HEK293 (cell line): ENCODE data around the gene TBL1XR1.

ENCODE experiments used
- CTCF ChIA-PET: fragments of 350-600 bp; formaldehyde crosslinking; extraction: SDS; loops from one replicate; lab custom pipeline; 2021; ENCODE audit warnings: antibody characterized with exemption; lab: Yijun Ruan, JAX
- POLR2A ChIA-PET: fragments of 300-600 bp; formaldehyde crosslinking; extraction: SDS; loops from one replicate; lab custom pipeline; 2020; ENCODE audit warnings: antibody characterized with exemption, inconsistent platforms; lab: Yijun Ruan, JAX
- H3K27ac ChIP-seq: fragments of 200-500 bp; sonication (Bioruptor generic); 2 replicates; pipeline ENCODE4 v1.5.1; 2014; ENCODE audit warnings: low read depth, low read length, control low read depth, inconsistent platforms; ENCODE audit errors: extremely low read depth
- H3K36me3 ChIP-seq, 2 experiments: fragments of 200-500 bp in 1 of 2; sonication (Bioruptor generic) in 1 of 2; 1 replicate in 1 of 2; 2 replicates in 1 of 2; pipeline ENCODE4 v1.5.1; 2014 to 2017; ENCODE audit warnings: inconsistent platforms in 2 of 2, low read length in 2 of 2; ENCODE audit not compliant: control insufficient read depth in 2 of 2, insufficient read depth in 1 of 2
- H3K4me1 ChIP-seq: fragments of 200-500 bp; sonication (Bioruptor generic); 2 replicates; pipeline ENCODE4 v1.5.1; 2014; ENCODE audit warnings: mild to moderate bottlenecking, low read length, inconsistent platforms; ENCODE audit not compliant: control insufficient read depth, insufficient read depth
- H3K4me3 ChIP-seq: 2 replicates; pipeline ENCODE4 v1.5.1; 2011; ENCODE audit warnings: low read depth, mild to moderate bottlenecking, control low read depth, low read length, moderate library complexity
- H3K9me3 ChIP-seq: fragments of 200-500 bp; sonication (Bioruptor generic); 2 replicates; pipeline ENCODE4 v1.5.1; 2014; ENCODE audit warnings: low read depth, low read length, inconsistent platforms; ENCODE audit not compliant: control insufficient read depth, insufficient read depth
- GFI1B ChIP-seq: fragments of 450-650 bp; formaldehyde crosslinking; IDR thresholded peaks from 2 replicates; pipeline ENCODE4 v1.5.1; 2016; ENCODE audit warnings: missing biosample characterization, missing genetic modification characterization
- MZF1 ChIP-seq: fragments of 450-650 bp; formaldehyde crosslinking; IDR thresholded peaks from 2 replicates; pipeline ENCODE4 v1.5.1; 2017; ENCODE audit warnings: missing biosample characterization, missing genetic modification characterization, borderline replicate concordance
- OSR2 ChIP-seq: fragments of 450-650 bp; formaldehyde crosslinking; IDR thresholded peaks from 2 replicates; pipeline ENCODE4 v1.5.1; 2016; ENCODE audit warnings: missing biosample characterization, missing genetic modification characterization
- PRDM1 ChIP-seq: fragments of 450-650 bp; formaldehyde crosslinking; IDR thresholded peaks from 2 replicates; pipeline ENCODE4; 2016; ENCODE audit warnings: missing biosample characterization, missing genetic modification characterization
- SCRT1 ChIP-seq: fragments of 450-650 bp; formaldehyde crosslinking; IDR thresholded peaks from 2 replicates; pipeline ENCODE4 v1.5.1; 2016; ENCODE audit warnings: missing biosample characterization, missing genetic modification characterization, borderline replicate concordance
- ZBTB20 ChIP-seq: fragments of 450-650 bp; formaldehyde crosslinking; IDR thresholded peaks from 2 replicates; pipeline ENCODE4 v1.5.1; 2016; ENCODE audit warnings: missing biosample characterization, missing genetic modification characterization
- ZIC2 ChIP-seq: fragments of 450-650 bp; formaldehyde crosslinking; IDR thresholded peaks from 2 replicates; pipeline ENCODE4 v1.5.1; 2016; ENCODE audit warnings: missing biosample characterization, missing genetic modification characterization
- ZNF157 ChIP-seq: fragments of 450-650 bp; formaldehyde crosslinking; IDR thresholded peaks from 2 replicates; pipeline ENCODE4 v1.5.1; 2016; ENCODE audit warnings: missing biosample characterization, missing genetic modification characterization
- ZNF175 ChIP-seq: fragments of 450-650 bp; formaldehyde crosslinking; IDR thresholded peaks from 2 replicates; pipeline ENCODE4 v1.5.1; 2016; ENCODE audit warnings: missing biosample characterization, missing genetic modification characterization
- ZNF37A ChIP-seq: fragments of 450-650 bp; IDR thresholded peaks from 2 replicates; pipeline ENCODE4 v1.5.1; 2018; ENCODE audit warnings: missing biosample characterization, missing genetic modification characterization
- ZNF426 ChIP-seq: fragments of 450-650 bp; formaldehyde crosslinking; IDR thresholded peaks from 2 replicates; pipeline ENCODE4 v1.5.1; 2017; ENCODE audit warnings: missing biosample characterization, missing genetic modification characterization, mild to moderate bottlenecking, inconsistent platforms, moderate library complexity
- ZNF473 ChIP-seq: fragments of 450-650 bp; formaldehyde crosslinking; IDR thresholded peaks from 2 replicates; pipeline ENCODE4 v1.5.1; 2017; ENCODE audit warnings: missing biosample characterization, missing genetic modification characterization
- ZNF514 ChIP-seq: fragments of 450-650 bp; formaldehyde crosslinking; IDR thresholded peaks from 2 replicates; pipeline ENCODE4 v1.5.1; 2016; ENCODE audit warnings: missing biosample characterization, missing genetic modification characterization
- ZNF596 ChIP-seq: fragments of 450-650 bp; IDR thresholded peaks from 2 replicates; pipeline ENCODE4 v1.5.0; 2018; ENCODE audit warnings: missing biosample characterization, mild to moderate bottlenecking, missing genetic modification characterization, moderate library complexity
- ZNF623 ChIP-seq: fragments of 450-650 bp; formaldehyde crosslinking; IDR thresholded peaks from 2 replicates; pipeline ENCODE4 v1.5.1; 2016; ENCODE audit warnings: missing biosample characterization, missing genetic modification characterization
- ZNF768 ChIP-seq: fragments of 450-650 bp; formaldehyde crosslinking; IDR thresholded peaks from 2 replicates; pipeline ENCODE4 v1.5.1; 2018; ENCODE audit warnings: missing biosample characterization, mild to moderate bottlenecking, missing genetic modification characterization
- TF ChIP-seq, protein P1 (sequence below): fragments of 450-650 bp; IDR thresholded peaks from 2 replicates; pipeline ENCODE4 v1.5.1; 2018; ENCODE audit warnings: missing biosample characterization, mild to moderate bottlenecking, missing genetic modification characterization
- TF ChIP-seq, protein P2 (sequence below): fragments of 450-650 bp; formaldehyde crosslinking; IDR thresholded peaks from 2 replicates; pipeline ENCODE4 v1.5.1; 2016; ENCODE audit warnings: missing biosample characterization, missing genetic modification characterization
- TF ChIP-seq, protein P3 (sequence below): fragments of 450-650 bp; formaldehyde crosslinking; IDR thresholded peaks from 2 replicates; pipeline ENCODE4 v1.5.1; 2017; ENCODE audit warnings: missing biosample characterization, missing genetic modification characterization
- TF ChIP-seq, protein P4 (sequence below): fragments of 450-650 bp; formaldehyde crosslinking; IDR thresholded peaks from 2 replicates; pipeline ENCODE4 v1.5.1; 2016; ENCODE audit warnings: missing biosample characterization, missing genetic modification characterization
- TF ChIP-seq, protein P5 (sequence below): fragments of 450-650 bp; formaldehyde crosslinking; IDR thresholded peaks from 2 replicates; pipeline ENCODE4 v1.5.1; 2017; ENCODE audit warnings: missing biosample characterization, missing genetic modification characterization
- TF ChIP-seq, protein P6 (sequence below): fragments of 450-650 bp; formaldehyde crosslinking; IDR thresholded peaks from 2 replicates; pipeline ENCODE4 v1.5.1; 2016; ENCODE audit warnings: missing biosample characterization, missing genetic modification characterization, borderline replicate concordance
- TF ChIP-seq, protein P7 (sequence below): fragments of 450-650 bp; formaldehyde crosslinking; IDR thresholded peaks from 2 replicates; pipeline ENCODE4; 2016; ENCODE audit warnings: missing biosample characterization, missing genetic modification characterization

The TBL1XR1 gene

DNA sequence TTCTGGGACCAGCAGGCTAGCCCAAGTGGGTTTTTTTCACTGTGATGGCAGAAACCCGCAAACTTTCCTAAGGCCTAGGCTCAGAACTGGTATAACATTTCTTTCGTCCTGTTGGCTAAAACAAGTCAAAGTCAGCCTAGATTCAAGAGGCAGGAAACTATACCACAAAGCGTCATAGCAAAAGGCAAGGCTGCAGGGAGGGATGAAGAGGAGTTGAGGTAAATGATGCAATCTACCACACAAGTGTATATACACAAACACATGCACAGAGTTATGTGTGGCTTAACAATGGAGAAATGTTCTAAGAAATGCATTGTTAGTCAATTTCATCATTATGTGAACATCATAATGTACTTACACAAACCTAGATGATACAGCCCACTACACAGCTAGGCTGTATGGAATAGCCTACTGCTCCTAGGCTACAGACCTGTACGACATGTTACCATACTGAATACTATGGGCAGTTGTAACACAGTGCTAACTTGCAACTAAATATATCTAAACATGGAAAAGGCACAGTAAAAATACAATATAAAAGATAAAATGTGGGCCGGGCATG lies 225.6 kb downstream of the TBL1XR1 start:
- Histone ChIP-seq H3K4me1 (no peaks in the 10 kb centered on the region), H3K27ac (no peak overlapping the region), H3K9me3 (no peaks in the 10 kb centered on the region)
- CTCF ChIA-PET = interaction anchor here (0.7 kb wide), 2 partner anchors 25 to 949 kb away, joined by 3 to 4 read pairs; no protein-coding TSS in a partner anchor
- TF ChIP-seq, protein P1, sequence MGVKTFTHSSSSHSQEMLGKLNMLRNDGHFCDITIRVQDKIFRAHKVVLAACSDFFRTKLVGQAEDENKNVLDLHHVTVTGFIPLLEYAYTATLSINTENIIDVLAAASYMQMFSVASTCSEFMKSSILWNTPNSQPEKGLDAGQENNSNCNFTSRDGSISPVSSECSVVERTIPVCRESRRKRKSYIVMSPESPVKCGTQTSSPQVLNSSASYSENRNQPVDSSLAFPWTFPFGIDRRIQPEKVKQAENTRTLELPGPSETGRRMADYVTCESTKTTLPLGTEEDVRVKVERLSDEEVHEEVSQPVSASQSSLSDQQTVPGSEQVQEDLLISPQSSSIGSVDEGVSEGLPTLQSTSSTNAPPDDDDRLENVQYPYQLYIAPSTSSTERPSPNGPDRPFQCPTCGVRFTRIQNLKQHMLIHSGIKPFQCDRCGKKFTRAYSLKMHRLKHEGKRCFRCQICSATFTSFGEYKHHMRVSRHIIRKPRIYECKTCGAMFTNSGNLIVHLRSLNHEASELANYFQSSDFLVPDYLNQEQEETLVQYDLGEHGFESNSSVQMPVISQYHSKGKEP (tag by site-specific recombination) = no peak
- no peak for TF ChIP-seq ZNF768
- TF ChIP-seq, protein P2, sequence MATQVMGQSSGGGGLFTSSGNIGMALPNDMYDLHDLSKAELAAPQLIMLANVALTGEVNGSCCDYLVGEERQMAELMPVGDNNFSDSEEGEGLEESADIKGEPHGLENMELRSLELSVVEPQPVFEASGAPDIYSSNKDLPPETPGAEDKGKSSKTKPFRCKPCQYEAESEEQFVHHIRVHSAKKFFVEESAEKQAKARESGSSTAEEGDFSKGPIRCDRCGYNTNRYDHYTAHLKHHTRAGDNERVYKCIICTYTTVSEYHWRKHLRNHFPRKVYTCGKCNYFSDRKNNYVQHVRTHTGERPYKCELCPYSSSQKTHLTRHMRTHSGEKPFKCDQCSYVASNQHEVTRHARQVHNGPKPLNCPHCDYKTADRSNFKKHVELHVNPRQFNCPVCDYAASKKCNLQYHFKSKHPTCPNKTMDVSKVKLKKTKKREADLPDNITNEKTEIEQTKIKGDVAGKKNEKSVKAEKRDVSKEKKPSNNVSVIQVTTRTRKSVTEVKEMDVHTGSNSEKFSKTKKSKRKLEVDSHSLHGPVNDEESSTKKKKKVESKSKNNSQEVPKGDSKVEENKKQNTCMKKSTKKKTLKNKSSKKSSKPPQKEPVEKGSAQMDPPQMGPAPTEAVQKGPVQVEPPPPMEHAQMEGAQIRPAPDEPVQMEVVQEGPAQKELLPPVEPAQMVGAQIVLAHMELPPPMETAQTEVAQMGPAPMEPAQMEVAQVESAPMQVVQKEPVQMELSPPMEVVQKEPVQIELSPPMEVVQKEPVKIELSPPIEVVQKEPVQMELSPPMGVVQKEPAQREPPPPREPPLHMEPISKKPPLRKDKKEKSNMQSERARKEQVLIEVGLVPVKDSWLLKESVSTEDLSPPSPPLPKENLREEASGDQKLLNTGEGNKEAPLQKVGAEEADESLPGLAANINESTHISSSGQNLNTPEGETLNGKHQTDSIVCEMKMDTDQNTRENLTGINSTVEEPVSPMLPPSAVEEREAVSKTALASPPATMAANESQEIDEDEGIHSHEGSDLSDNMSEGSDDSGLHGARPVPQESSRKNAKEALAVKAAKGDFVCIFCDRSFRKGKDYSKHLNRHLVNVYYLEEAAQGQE (tag by site-specific recombination) = no peak
- TF ChIP-seq ZNF473 = no peak
- TF ChIP-seq OSR2 (tag by site-specific recombination) = no peak
- TF ChIP-seq ZNF426 (tag by site-specific recombination) = no peak
- no peak for TF ChIP-seq GFI1B (tag by site-specific recombination)
- TF ChIP-seq ZNF37A (tag by site-specific recombination) = no peak
- TF ChIP-seq, protein P3, sequence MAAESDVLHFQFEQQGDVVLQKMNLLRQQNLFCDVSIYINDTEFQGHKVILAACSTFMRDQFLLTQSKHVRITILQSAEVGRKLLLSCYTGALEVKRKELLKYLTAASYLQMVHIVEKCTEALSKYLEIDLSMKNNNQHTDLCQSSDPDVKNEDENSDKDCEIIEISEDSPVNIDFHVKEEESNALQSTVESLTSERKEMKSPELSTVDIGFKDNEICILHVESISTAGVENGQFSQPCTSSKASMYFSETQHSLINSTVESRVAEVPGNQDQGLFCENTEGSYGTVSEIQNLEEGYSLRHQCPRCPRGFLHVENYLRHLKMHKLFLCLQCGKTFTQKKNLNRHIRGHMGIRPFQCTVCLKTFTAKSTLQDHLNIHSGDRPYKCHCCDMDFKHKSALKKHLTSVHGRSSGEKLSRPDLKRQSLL = no peak
- no peak for TF ChIP-seq ZNF514 (tag by site-specific recombination)
- TF ChIP-seq MZF1 = no peak
- TF ChIP-seq, all 188 proteins: peak for 0
- POLR2A ChIA-PET = no interaction called here
- Histone ChIP-seq H3K36me3 (no peaks in the 10 kb centered on the region), H3K4me3 (no peak overlapping the region)

DNA sequence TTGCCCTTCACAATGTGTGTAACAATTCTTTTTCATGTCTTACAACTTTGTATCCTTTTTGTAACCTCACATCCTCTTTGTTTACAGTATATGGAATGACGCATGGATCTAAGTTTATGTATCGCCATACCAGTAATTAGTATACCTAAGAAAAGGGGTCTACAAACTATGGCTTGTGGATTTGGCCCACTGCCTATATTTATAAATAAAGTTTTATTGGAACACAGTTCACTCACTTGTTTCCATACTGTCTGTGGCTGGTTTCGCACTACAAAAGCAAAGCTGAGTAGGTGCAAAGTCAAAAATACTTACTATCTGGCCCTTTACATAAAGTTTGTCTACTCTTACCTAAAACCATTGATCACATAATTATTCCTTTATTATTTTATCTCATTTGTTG lies 226.5 kb downstream of the TBL1XR1 start:
- H3K36me3 ChIP-seq = no peaks in the 10 kb centered on the region
- CTCF ChIA-PET = no interaction called here
- no peak overlapping the region for H3K4me3 ChIP-seq
- no peaks in the 10 kb centered on the region for H3K4me1 ChIP-seq
- H3K9me3 ChIP-seq = no peaks in the 10 kb centered on the region
- POLR2A ChIA-PET = no interaction called here
- H3K27ac ChIP-seq = no peak overlapping the region
- no peak for TF ChIP-seq SCRT1 (tag by site-specific recombination)
- no peak for TF ChIP-seq ZIC2 (tag by site-specific recombination)
- no peak for TF ChIP-seq ZNF623 (tag by site-specific recombination)
- no peak for TF ChIP-seq ZBTB20 (tag by site-specific recombination)
- no peak for TF ChIP-seq PRDM1 (tag by site-specific recombination)
- TF ChIP-seq, protein P4, sequence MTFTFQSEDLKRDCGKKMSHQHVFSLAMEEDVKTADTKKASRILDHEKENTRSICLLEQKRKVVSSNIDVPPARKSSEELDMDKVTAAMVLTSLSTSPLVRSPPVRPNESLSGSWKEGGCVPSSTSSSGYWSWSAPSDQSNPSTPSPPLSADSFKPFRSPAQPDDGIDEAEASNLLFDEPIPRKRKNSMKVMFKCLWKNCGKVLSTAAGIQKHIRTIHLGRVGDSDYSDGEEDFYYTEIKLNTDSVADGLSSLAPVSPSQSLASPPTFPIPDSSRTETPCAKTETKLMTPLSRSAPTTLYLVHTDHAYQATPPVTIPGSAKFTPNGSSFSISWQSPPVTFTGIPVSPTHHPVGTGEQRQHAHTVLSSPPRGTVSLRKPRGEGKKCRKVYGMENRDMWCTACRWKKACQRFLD (tag by site-specific recombination) = no peak
- TF ChIP-seq, protein P5, sequence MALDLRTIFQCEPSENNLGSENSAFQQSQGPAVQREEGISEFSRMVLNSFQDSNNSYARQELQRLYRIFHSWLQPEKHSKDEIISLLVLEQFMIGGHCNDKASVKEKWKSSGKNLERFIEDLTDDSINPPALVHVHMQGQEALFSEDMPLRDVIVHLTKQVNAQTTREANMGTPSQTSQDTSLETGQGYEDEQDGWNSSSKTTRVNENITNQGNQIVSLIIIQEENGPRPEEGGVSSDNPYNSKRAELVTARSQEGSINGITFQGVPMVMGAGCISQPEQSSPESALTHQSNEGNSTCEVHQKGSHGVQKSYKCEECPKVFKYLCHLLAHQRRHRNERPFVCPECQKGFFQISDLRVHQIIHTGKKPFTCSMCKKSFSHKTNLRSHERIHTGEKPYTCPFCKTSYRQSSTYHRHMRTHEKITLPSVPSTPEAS (tag by site-specific recombination) = no peak
- TF ChIP-seq, protein P6, sequence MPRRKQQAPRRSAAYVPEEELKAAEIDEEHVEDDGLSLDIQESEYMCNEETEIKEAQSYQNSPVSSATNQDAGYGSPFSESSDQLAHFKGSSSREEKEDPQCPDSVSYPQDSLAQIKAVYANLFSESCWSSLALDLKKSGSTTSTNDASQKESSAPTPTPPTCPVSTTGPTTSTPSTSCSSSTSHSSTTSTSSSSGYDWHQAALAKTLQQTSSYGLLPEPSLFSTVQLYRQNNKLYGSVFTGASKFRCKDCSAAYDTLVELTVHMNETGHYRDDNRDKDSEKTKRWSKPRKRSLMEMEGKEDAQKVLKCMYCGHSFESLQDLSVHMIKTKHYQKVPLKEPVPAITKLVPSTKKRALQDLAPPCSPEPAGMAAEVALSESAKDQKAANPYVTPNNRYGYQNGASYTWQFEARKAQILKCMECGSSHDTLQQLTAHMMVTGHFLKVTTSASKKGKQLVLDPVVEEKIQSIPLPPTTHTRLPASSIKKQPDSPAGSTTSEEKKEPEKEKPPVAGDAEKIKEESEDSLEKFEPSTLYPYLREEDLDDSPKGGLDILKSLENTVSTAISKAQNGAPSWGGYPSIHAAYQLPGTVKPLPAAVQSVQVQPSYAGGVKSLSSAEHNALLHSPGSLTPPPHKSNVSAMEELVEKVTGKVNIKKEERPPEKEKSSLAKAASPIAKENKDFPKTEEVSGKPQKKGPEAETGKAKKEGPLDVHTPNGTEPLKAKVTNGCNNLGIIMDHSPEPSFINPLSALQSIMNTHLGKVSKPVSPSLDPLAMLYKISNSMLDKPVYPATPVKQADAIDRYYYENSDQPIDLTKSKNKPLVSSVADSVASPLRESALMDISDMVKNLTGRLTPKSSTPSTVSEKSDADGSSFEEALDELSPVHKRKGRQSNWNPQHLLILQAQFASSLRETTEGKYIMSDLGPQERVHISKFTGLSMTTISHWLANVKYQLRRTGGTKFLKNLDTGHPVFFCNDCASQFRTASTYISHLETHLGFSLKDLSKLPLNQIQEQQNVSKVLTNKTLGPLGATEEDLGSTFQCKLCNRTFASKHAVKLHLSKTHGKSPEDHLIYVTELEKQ = no peak
- TF ChIP-seq ZNF157 (tag by site-specific recombination) = no peak
- TF ChIP-seq, protein P7, sequence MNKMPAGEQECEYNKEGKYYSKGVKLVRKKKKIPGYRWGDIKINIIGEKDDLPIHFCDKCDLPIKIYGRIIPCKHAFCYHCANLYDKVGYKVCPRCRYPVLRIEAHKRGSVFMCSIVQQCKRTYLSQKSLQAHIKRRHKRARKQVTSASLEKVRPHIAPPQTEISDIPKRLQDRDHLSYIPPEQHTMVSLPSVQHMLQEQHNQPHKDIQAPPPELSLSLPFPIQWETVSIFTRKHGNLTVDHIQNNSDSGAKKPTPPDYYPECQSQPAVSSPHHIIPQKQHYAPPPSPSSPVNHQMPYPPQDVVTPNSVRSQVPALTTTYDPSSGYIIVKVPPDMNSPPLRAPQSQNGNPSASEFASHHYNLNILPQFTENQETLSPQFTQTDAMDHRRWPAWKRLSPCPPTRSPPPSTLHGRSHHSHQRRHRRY (tag by site-specific recombination) = no peak
- TF ChIP-seq ZNF596 (tag by site-specific recombination) = no peak
- TF ChIP-seq ZNF175 = no peak
